Adrenal gland (tissue), 12 donors: ENCODE data around the gene LRCH1. TPM values are rescaled to one million over a fixed set of nuclear protein-coding genes. Genes with fewer than 3 reads are reported as not detected.

Source experiments
- DNase-seq, 7 donors: peaks; one replicate each; pipeline ENCODE4 v3.0.0-alpha.2; 2019 to 2020
- H3K27ac ChIP-seq, 5 donors: fragments of 200-600 bp; sonication (generic) in 4 of 5; 1 replicate in 3 of 5; 2 replicates in 2 of 5; pipeline versions ENCODE4 v1.5.1 to v1.8.0; 2016 to 2020; ENCODE audit warnings: mild to moderate bottlenecking in 1 of 5
- H3K27me3 ChIP-seq: fragments of 200-600 bp; 2 replicates; pipeline ENCODE4 v1.8.0; 2021
- H3K36me3 ChIP-seq, 2 donors: fragments of 200-600 bp; replicated peaks in 1 of 2; 1 replicate in 1 of 2; 2 replicates in 1 of 2; pipeline versions ENCODE4 v1.5.1 to v1.8.0; 2018 to 2022
- H3K4me1 ChIP-seq, 2 donors: fragments of 200-600 bp; replicated peaks in 1 of 2; 1 replicate in 1 of 2; 2 replicates in 1 of 2; pipeline versions ENCODE4 v1.5.1 to v1.8.0; 2018 to 2021
- H3K4me3 ChIP-seq, 4 donors: fragments of 200-600 bp; sonication (generic) in 3 of 4; one replicate each; pipeline ENCODE4 v1.5.1; 2016 to 2018
- H3K9me3 ChIP-seq, 3 donors: fragments of 200-600 bp; sonication (generic) in 1 of 3; replicated peaks in 1 of 3; 1 replicate in 2 of 3; 2 replicates in 1 of 3; pipeline versions ENCODE4 v1.5.1 to v1.8.0; 2016 to 2021
- POLR2A ChIP-seq, 2 donors: fragments of 450-650 bp; IDR thresholded peaks; one replicate each; pipeline ENCODE4 v1.6.1; 2017; ENCODE audit warnings: antibody characterized with exemption in 2 of 2, mild to moderate bottlenecking in 2 of 2, moderate library complexity in 1 of 2
- WGBS, 4 donors: extraction: QIAGEN DNeasy Blood & Tissue Kit in 2 of 4; methylation state at CpG; one replicate each; pipeline versions ENCODE4 v1.1.5 to v1.1.7; 2013 to 2017; 5-methylcytosine and 5-hydroxymethylcytosine counted together
- intact Hi-C, 2 donors: fragments of 100-400 bp; cut with DNase I; formaldehyde crosslinking; loops; one replicate each; pipeline versions ENCODE4 v1.14.1 to v1.15.0; 2022 to 2023
- polyA plus RNA-seq, 3 donors: library from polyadenylated mRNA; stranded (reverse); fragments of 200-250 nt in 2 of 3; fragments of 350-450 nt in 1 of 3; fragmentation: Illumina TruSeq in 1 of 3; extraction: RNeasy Lipid Tissue Mini Kit (QIAGEN cat#74804) in 1 of 3; gene quantifications; one replicate each; pipeline ENCODE4 v1.2.3, GENCODE V29; 2013 to 2014
- total RNA-seq, 9 donors: library from RNA; depleted of rRNA in 4 of 9; stranded (reverse); fragments of >200 nt in 4 of 9; fragments of 120-200 nt in 1 of 9; fragmentation: NEBNext Ultra II Directional in 1 of 9; extraction: Animal tissue kit (Norgen Biotek cat#: 25700) in 1 of 9; gene quantifications; one replicate each; pipeline versions ENCODE4 v1.1.0 to v1.2.4, GENCODE V29; 2013 to 2023
- TF ChIP-seq, protein P1 (sequence below), 6 experiments: fragments of 450-650 bp in 4 of 6; fragments of 200-600 bp in 2 of 6; sonication (generic) in 1 of 6; IDR thresholded peaks; 1 replicate in 5 of 6; 2 replicates in 1 of 6; pipeline versions ENCODE4 v1.5.1 to v1.8.0; 2016 to 2021; ENCODE audit warnings: antibody characterized with exemption in 6 of 6, mild to moderate bottlenecking in 2 of 6, moderate library complexity in 1 of 6
- donor health status: healthy with polysubstance abuse.
- donor health status: Bipolar disorder and iron deficiency.
- donor health status: DM: yes; HTN: yes; CAD: no.
- donor health status: DM: no; HTN: no; CAD: no.
- donor health status: DM: no; HTN: no; CAD: no.
- donor health status: DM: yes; HTN: yes; CAD: no.

Gene LRCH1
- total and polyA plus RNA-seq, 12 donors = 2.8 to 13.6 (median 8.4) TPM

DNA sequence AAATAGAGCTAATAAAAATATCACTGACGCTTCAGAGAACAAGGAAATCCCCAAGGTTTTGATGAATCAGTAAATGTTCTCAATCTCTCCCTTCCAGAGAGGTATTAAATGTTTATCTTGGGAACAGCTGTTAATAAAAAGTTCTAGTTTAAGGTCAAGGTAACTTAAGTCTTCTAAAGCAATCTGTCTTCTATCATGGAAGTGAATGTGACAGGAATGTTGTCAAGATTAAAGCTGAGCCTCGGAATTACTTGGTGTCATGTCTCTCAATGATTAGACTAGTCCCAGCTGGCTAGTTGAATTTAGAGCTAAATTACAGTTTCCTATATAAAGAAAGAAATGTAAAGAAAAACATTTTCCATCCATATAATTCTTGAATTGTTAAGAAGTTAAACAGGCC, 220.6 kb downstream of the LRCH1 start:
- Histone ChIP-seq H3K4me1 (no peaks in the 10 kb centered on the region), H3K36me3 (peaks cover 0 to 44% of the 10 kb centered on the region in 2 donors), H3K27ac (no peak overlapping the region), H3K4me3 (no peak overlapping the region), H3K27me3 (no peaks in the 10 kb centered on the region), H3K9me3 (no peaks in the 10 kb centered on the region)
- intact Hi-C loops = no loop called here
- DNase-seq = no peak
- TF ChIP-seq POLR2A (IDR thresholded peaks at IDR 0.05) = no peak
- TF ChIP-seq, protein P1, sequence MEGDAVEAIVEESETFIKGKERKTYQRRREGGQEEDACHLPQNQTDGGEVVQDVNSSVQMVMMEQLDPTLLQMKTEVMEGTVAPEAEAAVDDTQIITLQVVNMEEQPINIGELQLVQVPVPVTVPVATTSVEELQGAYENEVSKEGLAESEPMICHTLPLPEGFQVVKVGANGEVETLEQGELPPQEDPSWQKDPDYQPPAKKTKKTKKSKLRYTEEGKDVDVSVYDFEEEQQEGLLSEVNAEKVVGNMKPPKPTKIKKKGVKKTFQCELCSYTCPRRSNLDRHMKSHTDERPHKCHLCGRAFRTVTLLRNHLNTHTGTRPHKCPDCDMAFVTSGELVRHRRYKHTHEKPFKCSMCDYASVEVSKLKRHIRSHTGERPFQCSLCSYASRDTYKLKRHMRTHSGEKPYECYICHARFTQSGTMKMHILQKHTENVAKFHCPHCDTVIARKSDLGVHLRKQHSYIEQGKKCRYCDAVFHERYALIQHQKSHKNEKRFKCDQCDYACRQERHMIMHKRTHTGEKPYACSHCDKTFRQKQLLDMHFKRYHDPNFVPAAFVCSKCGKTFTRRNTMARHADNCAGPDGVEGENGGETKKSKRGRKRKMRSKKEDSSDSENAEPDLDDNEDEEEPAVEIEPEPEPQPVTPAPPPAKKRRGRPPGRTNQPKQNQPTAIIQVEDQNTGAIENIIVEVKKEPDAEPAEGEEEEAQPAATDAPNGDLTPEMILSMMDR (IDR thresholded peaks at IDR 0.05) = no peak
- WGBS, 4 donors = 31 to 39% (median 34%) methylated on average over 2 of the region's 2 CpGs

DNA sequence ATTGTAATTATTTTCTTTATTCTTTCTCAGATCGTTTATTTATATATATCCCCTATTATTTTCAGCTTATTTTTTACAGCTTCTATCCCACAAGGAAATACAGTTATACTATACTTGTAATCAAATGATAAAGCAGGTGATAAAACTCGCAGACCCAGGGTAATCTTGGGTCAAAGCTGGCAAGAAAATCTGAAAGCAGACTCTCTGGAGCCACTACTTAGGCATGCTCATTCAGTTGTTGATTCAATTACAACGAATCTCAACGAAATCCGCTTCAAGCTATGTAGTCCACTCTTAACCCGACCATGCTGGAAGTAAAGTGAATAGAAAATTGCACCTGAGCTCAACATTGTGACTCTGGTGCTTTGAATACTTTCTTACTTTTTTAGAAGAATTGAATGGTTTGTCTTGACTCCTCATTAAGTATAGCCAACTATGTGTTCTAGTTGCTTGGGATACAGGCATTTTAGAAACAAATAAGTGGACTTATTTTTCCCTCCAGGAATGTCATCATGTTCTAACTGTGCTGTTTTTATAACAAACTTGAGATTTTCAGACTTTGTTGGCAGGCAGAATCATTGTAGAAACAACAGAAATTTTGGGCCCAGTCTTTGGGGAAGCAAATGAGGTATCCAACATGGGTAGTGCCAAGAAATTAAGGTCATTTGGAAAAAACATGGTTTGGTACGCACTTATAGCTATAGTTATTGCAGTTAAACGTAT, 222.6 kb downstream of the LRCH1 start:
- peaks cover 0 to 56% of the 10 kb centered on the region in 2 donors for H3K36me3 ChIP-seq
- H3K27me3 ChIP-seq = no peaks in the 10 kb centered on the region
- H3K27ac ChIP-seq = no peak overlapping the region
- WGBS, 4 donors = 89 to 92% (median 91%) methylated on average over 8 of the region's 8 CpGs
- H3K4me1 ChIP-seq = no peaks in the 10 kb centered on the region
- TF ChIP-seq, protein P1 (IDR thresholded peaks at IDR 0.05) = no peak
- no peak for TF ChIP-seq POLR2A (IDR thresholded peaks at IDR 0.05)
- intact Hi-C loops = no loop called here
- no peak overlapping the region for H3K4me3 ChIP-seq
- no peaks in the 10 kb centered on the region for H3K9me3 ChIP-seq
- no peak for DNase-seq

DNA sequence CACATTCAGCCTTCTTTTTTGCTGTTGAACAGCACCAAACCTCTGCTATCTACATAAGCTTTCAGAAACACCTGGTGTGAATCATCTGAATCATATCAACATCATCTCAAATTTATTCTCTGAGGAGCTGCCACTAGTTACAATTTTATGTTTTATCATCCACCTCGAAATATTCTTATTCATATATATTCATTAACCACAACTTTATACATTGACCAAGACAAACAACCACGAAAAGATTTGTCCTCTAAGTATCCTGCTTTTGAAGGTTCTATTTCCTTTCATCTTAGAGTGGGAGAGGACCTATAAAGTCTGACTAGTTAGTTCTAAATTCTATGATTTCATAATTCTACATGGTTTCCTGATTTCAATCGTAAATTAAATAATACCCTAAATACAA, 225.1 kb downstream of the LRCH1 start:
- H3K9me3 ChIP-seq = no peaks in the 10 kb centered on the region
- H3K27ac ChIP-seq = no peak overlapping the region
- no peak for DNase-seq
- intact Hi-C loops = no loop called here
- H3K4me1 ChIP-seq = no peaks in the 10 kb centered on the region
- 88 to 93% (median 92%) methylated on average over 3 of the region's 3 CpGs for WGBS, 4 donors
- H3K4me3 ChIP-seq = no peak overlapping the region
- TF ChIP-seq, protein P1 (IDR thresholded peaks at IDR 0.05) = no peak
- no peak for TF ChIP-seq POLR2A (IDR thresholded peaks at IDR 0.05)
- no peaks in the 10 kb centered on the region for H3K27me3 ChIP-seq
- H3K36me3 ChIP-seq = peaks cover 0 to 67% of the 10 kb centered on the region in 2 donors

DNA sequence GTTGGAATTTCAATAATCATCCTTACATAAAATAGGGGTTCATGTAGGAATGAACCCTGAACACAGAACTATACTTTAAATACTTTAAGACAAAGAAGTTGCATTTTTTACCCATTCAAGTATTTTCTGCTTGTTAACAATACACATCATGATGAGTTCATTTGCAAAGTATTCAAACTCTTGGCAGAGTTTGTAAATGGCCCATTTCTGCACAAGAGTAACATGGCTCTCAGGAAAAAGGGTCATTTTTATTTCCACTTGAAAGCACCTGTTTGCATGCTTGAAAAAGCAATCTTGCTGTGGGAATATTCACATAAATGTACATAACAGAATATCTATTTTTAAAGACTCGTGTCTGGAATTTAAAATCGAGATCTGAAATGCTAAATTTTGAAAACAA, 225.9 kb downstream of the LRCH1 start:
- no peak overlapping the region for H3K27ac ChIP-seq

More for the DNA sequence above, 225.9 kb downstream of the LRCH1 start:
- H3K4me3 ChIP-seq = no peak overlapping the region
- no peak for DNase-seq
- TF ChIP-seq, protein P1 (IDR thresholded peaks at IDR 0.05) = no peak
- intact Hi-C loops = no loop called here
- no peaks in the 10 kb centered on the region for H3K27me3 ChIP-seq
- no peaks in the 10 kb centered on the region for H3K4me1 ChIP-seq
- 92 to 98% (median 96%) methylated on average over 2 of the region's 2 CpGs for WGBS, 4 donors
- H3K36me3 ChIP-seq = peaks cover 0 to 72% of the 10 kb centered on the region in 2 donors
- no peaks in the 10 kb centered on the region for H3K9me3 ChIP-seq
